Activated CD4-positive, alpha-beta T cell treated with anti-CD3 and anti-CD28 coated beads, Interleukin-2, amount 10 ng/mL, durations not matched to agents 24 days and 14 days (primary cell): ENCODE measurements around the gene NENF. TPM values are rescaled to one million over a fixed set of nuclear protein-coding genes. Genes with fewer than 3 reads are reported as not detected.
"Not testable (repeated sequence)": the region's sequence is repeated elsewhere in the genome, so short reads cannot be mapped to it uniquely, and the experiment has no call there.

Source experiments
- DNase-seq: peaks from one replicate; pipeline ENCODE4 v3.0.0; 2022
- H3K27ac Mint-ChIP-seq: one replicate; pipeline ENCODE4 v1.8.0; 2022; ENCODE audit warnings: mild to moderate bottlenecking, mixed read lengths
- H3K27me3 Mint-ChIP-seq: one replicate; pipeline ENCODE4 v1.8.0; 2022; ENCODE audit warnings: mixed read lengths
- H3K36me3 Mint-ChIP-seq: one replicate; pipeline ENCODE4 v1.8.0; 2022; ENCODE audit warnings: low read depth, mild to moderate bottlenecking, mixed read lengths
- H3K4me1 Mint-ChIP-seq: one replicate; pipeline ENCODE4 v1.8.0; 2021; ENCODE audit warnings: mixed read lengths
- H3K4me3 Mint-ChIP-seq: one replicate; pipeline ENCODE4 v1.8.0; 2022; ENCODE audit warnings: mild to moderate bottlenecking, moderate library complexity, mixed read lengths
- H3K9me3 Mint-ChIP-seq: one replicate; pipeline ENCODE4 v1.8.0; 2021; ENCODE audit warnings: mixed read lengths
- intact Hi-C: fragments of 100-400 bp; cut with micrococcal nuclease; formaldehyde crosslinking; loops from one replicate; pipeline ENCODE4 v1.15.1; 2023
- total RNA-seq: library from RNA; stranded (reverse); gene quantifications from 2 replicates; pipeline ENCODE4 v1.2.3, GENCODE V29; 2022

NENF gene
- total RNA-seq, 1 donor from 2014 or later, result 36.1 TPM

GRCh38 chr1:212475151-212475550 lies 42.4 kb downstream of the NENF start:
- Mint-ChIP-seq H3K27me3 (peaks cover 16% of the 10 kb centered on the region), H3K4me3 (no peak overlapping the region), H3K9me3 (no peaks in the 10 kb centered on the region), H3K36me3 (no peaks in the 10 kb centered on the region), H3K27ac (no peak overlapping the region), H3K4me1 (peaks cover 13% of the 10 kb centered on the region)
- intact Hi-C loops, result loop anchor here (5.0 kb wide), 1 partner anchor 92 kb away; no protein-coding TSS in a partner anchor
- no peak for DNase-seq

GRCh38 chr1:212475831-212476230 lies 43.1 kb downstream of the NENF start:
- H3K36me3 Mint-ChIP-seq, H3K9me3 Mint-ChIP-seq, DNase-seq, H3K27ac Mint-ChIP-seq, H3K4me3 Mint-ChIP-seq: not testable (repeated sequence)
- intact Hi-C loops, result loop anchor here (2.0 to 5.0 kb wide), 4 partner anchors 91 to 519 kb away; partner anchors contain the start of gene ATF3
- peaks cover 13% of the 10 kb centered on the region for H3K4me1 Mint-ChIP-seq
- peaks cover 19% of the 10 kb centered on the region for H3K27me3 Mint-ChIP-seq

DNA sequence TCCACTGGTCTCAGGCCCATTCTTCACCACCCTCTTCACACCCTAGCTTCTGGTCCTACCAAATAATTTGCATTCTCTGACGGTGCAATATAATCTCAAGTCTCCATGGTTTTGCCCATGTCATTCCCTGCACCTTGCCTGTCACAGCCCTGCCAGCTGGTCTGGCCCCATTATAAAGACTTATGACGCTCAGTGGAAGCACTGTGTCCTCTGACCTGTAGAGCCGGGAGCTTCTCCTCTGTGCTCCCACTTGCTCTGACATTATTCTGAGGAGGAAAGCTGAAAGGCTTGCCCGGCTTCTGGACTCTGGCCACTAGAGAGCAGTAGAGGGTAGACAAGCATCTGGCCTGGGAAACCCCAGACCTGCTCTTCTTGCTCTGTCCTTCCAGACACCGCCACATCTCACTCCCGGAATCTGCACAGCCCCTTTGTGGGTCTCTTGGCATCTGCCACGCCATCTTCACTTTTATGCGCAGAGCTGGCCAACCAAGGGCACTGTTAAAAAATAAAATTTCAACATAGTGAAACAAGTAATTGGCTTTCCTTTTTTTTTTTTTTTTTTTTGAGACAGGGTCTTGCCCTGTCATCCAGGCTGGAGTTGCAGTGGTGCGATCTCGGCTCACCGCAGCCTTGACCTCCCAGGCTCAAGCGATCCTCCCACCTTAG lies 44.4 kb downstream of the NENF start:
- intact Hi-C loops, result loop anchor here (1.0 to 5.0 kb wide), 7 partner anchors 90 to 518 kb away; partner anchors contain the start of gene ATF3
- Mint-ChIP-seq H3K4me3 (no peak overlapping the region), H3K36me3 (no peaks in the 10 kb centered on the region), H3K4me1 (peaks cover 13% of the 10 kb centered on the region), H3K27ac (peak overlapping the region; percentile 2), H3K9me3 (no peaks in the 10 kb centered on the region), H3K27me3 (peaks cover 26% of the 10 kb centered on the region)
- peak; percentile 93 for DNase-seq

- no peaks in the 10 kb centered on the region for H3K9me3 Mint-ChIP-seq
- H3K27ac Mint-ChIP-seq, result no peak overlapping the region
- DNase-seq, result peak; percentile 62
- H3K4me1 Mint-ChIP-seq, result peaks cover 13% of the 10 kb centered on the region
- H3K27me3 Mint-ChIP-seq, result peaks cover 26% of the 10 kb centered on the region
- no peak overlapping the region for H3K4me3 Mint-ChIP-seq
- no peaks in the 10 kb centered on the region for H3K36me3 Mint-ChIP-seq
- intact Hi-C loops, result loop anchor here (1.0 to 5.0 kb wide), 7 partner anchors 89 to 517 kb away; partner anchors contain the start of gene ATF3
These were observed 45.2 kb downstream of the NENF start for GRCh38 chr1:212477680-212478466.

DNA sequence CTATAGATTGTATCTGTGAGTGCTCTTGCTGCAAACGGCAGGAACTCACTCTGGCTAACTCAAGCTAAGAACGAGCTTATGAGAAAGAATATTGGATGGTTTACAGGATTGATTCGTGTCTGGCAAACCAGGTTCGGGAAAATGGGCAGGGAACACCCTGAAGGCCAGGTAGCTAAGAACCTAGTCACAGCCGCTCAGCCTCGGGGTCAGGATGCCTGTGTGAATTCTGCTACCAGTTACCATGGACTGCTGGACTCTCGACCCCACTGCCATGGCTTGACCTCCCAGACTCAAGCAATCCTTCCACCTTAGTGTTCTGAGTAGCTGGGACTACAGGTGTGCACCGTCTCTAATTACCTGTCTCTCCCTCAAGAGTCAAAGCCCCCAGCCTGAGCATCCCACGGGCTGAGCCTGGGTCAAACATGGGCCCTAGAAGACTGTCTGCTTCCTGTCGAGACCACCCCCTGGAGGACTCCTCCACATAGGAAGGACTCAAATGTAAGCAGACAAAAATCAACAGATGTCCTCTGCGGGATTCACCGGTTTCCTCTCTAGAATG lies 45.8 kb downstream of the NENF start:
- Mint-ChIP-seq H3K36me3 (no peaks in the 10 kb centered on the region), H3K9me3 (no peaks in the 10 kb centered on the region), H3K27ac (no peak overlapping the region), H3K4me3 (no peak overlapping the region), H3K4me1 (peaks cover 8% of the 10 kb centered on the region), H3K27me3 (peaks cover 26% of the 10 kb centered on the region)
- no peak for DNase-seq
- intact Hi-C loops, result loop anchor here (5.0 kb wide), 1 partner anchor 89 kb away; no protein-coding TSS in a partner anchor

DNA sequence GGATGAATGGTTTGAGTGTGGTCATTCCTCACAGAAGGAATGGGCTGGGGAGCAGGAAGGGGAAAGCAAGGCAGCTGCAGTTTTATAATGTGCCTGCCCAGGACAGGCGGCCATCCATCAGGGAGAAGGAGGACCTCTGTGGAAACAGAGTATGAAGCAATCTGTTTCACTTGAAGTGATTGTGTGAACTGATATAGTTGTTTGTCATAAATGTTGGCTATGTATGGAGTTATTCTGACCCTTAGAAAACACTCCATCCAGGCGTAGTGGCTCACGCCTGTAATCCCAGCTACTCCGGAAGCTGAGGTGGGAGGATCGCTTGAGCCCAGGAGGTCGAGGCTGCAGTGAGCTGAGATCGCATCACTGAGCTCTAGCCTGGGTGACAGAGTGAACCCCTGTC lies 46.5 kb downstream of the NENF start:
- H3K4me1 Mint-ChIP-seq, result peaks cover 8% of the 10 kb centered on the region
- H3K27ac Mint-ChIP-seq, result no peak overlapping the region
- no peaks in the 10 kb centered on the region for H3K9me3 Mint-ChIP-seq
- H3K36me3 Mint-ChIP-seq, result no peaks in the 10 kb centered on the region
- DNase-seq, result no peak
- peaks cover 26% of the 10 kb centered on the region for H3K27me3 Mint-ChIP-seq
- H3K4me3 Mint-ChIP-seq, result no peak overlapping the region
- intact Hi-C loops, result loop anchor here (5.0 kb wide), 1 partner anchor 88 kb away; no protein-coding TSS in a partner anchor

DNA sequence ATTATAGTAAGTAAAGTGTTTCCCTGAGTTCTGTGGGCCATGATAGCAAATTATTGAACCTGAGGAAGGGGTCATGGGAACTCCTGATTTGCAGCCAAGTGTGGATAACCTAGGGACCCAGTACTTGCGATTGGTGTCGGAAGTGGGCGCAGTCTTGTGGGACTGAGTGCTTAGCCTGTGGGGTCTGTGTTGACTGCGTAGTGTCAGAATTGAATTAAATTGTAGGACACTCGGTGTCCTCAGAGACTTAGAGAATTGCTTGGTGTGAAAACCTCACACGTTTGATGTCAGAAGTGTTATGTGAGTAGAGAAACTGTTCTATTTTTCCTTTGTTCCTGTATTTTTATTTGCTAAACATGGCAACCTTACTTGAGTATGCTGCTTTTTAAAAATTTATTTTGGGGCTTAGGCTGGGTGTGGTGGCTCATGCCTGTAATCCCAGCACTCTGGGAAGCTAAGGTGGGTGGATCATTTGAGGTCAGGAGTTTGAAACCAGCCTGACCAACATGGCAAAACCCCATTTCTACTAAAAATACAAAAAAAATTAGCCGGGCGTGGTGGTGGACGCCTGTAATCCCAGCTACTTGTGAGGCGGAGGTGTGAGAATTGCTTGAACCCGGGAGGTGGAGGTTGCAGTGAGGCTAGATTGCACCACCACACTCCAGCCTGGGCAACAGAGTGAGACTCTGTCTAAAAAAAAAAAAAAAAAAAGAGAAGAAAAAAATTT lies 48.2 kb downstream of the NENF start:
- H3K9me3 Mint-ChIP-seq, DNase-seq, H3K36me3 Mint-ChIP-seq, H3K4me3 Mint-ChIP-seq, intact Hi-C loops, H3K27ac Mint-ChIP-seq, H3K4me1 Mint-ChIP-seq: not testable (repeated sequence)
- H3K27me3 Mint-ChIP-seq, result peaks cover 24% of the 10 kb centered on the region

- Mint-ChIP-seq H3K4me3 (no peak overlapping the region), H3K36me3 (no peaks in the 10 kb centered on the region), H3K9me3 (no peaks in the 10 kb centered on the region), H3K27ac (no peak overlapping the region), H3K4me1 (peaks cover 8% of the 10 kb centered on the region), H3K27me3 (peaks cover 21% of the 10 kb centered on the region)
- intact Hi-C loops, result no loop called here
- no peak for DNase-seq
These were observed 48.7 kb downstream of the NENF start for GRCh38 chr1:212481438-212481767.

DNA sequence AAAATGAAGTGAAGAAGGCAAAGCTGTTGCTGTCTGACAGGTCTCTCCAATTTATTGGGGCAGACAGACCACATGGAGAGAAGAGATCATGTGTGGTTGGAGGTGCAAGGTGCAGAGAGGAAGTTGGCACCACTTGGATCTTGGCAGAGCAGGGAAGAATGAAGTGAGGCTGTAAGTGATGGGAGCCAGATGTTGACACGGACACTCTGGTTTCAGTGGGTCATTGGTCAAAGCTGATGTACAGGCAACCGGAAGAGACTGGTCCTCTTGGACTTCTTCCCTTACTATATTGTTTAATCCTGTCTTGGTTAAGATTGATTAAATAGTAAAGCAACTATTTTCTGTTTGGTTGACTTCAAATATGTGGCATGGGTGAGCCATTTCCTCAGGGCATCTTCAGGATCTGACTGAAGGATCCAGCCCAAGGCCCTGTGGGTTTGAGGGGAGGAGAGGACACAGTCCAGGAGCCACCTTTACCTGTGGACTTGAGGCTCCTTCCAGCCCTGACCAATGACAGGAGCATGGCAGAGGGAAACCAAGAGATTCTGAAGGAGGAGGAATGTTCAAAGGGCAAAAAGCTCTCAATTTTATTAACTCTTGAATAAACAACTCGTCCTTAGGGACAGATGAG lies 49.4 kb downstream of the NENF start:
- H3K4me1 Mint-ChIP-seq, result peaks cover 5% of the 10 kb centered on the region
- no peaks in the 10 kb centered on the region for H3K9me3 Mint-ChIP-seq
- H3K27ac Mint-ChIP-seq, result no peak overlapping the region
- H3K36me3 Mint-ChIP-seq, result no peaks in the 10 kb centered on the region
- peaks cover 18% of the 10 kb centered on the region for H3K27me3 Mint-ChIP-seq
- DNase-seq, result no peak
- H3K4me3 Mint-ChIP-seq, result no peak overlapping the region
- intact Hi-C loops, result no loop called here

GRCh38 chr1:212482637-212483441 lies 50.1 kb downstream of the NENF start:
- intact Hi-C loops, result no loop called here
- Mint-ChIP-seq H3K27ac (no peak overlapping the region), H3K4me3 (no peak overlapping the region), H3K9me3 (no peaks in the 10 kb centered on the region), H3K27me3 (peaks cover 18% of the 10 kb centered on the region), H3K4me1 (peaks cover 1% of the 10 kb centered on the region), H3K36me3 (no peaks in the 10 kb centered on the region)
- no peak for DNase-seq

DNA sequence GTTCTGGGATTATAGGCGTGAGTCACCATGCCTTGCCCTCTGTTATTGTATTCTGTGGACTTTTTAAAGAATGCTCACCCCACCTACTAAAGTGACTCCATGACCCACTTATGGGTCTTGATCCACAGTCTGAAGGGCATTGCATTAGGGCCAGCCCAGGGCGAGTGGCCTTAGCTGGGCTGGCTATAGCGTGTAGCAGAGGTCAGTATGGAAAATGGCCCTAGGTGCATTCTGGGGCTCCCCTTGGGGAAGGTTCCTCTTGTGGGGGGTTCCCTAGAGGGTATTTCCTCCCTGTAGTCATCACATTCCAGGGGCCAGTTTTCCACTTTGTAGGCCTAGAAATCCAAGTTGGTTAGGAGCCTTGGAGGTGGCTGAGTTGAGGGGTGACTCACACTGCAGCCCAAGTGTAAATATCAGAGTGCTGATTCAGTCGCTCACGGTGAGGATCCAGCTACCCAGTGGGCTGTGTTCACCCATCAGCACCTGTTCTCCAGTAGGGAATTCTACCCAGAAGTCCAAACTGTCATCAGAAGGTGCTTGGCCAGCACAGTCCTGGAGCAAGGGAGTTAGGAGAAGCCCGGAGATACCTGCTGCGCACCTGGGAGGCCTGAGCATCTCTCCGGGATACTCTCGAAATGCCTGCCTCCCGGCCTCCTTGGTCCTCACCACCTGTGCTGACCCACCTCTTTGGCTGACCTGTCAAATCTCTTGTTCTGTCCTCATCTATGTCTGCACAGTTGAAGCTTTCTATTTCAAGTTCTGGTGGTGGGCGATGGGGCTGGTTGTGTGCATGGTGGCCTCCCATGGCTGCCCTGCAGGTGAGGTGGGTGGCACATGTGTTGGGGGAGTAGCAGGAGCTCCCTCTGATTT lies 52.2 kb downstream of the NENF start:
- intact Hi-C loops, result no loop called here
- H3K4me1 Mint-ChIP-seq, result peaks cover 6% of the 10 kb centered on the region
- no peak for DNase-seq
- no peaks in the 10 kb centered on the region for H3K36me3 Mint-ChIP-seq
- H3K4me3 Mint-ChIP-seq, result no peak overlapping the region
- no peaks in the 10 kb centered on the region for H3K9me3 Mint-ChIP-seq
- peaks cover 11% of the 10 kb centered on the region for H3K27me3 Mint-ChIP-seq
- H3K27ac Mint-ChIP-seq, result no peak overlapping the region

GRCh38 chr1:212485571-212485912 lies 52.8 kb downstream of the NENF start:
- no peak overlapping the region for H3K27ac Mint-ChIP-seq
- intact Hi-C loops, result no loop called here
- no peak overlapping the region for H3K4me3 Mint-ChIP-seq
- H3K36me3 Mint-ChIP-seq, result no peaks in the 10 kb centered on the region
- no peaks in the 10 kb centered on the region for H3K9me3 Mint-ChIP-seq
- peaks cover 6% of the 10 kb centered on the region for H3K4me1 Mint-ChIP-seq
- H3K27me3 Mint-ChIP-seq, result peaks cover 11% of the 10 kb centered on the region
- DNase-seq, result no peak
